K562 (cell line): ENCODE measurements around the gene CAPN14. TPM values are rescaled to one million over a fixed set of nuclear protein-coding genes. Genes with fewer than 3 reads are reported as not detected.

Experiments
- ATAC-seq: fragments of 200-7000 bp; cut with Tn5 transposase; 3 replicates; pipeline ENCODE4 v1.9.1; 2020; ENCODE audit warnings: moderate library complexity
- BruUV-seq: library from RNA; stranded (reverse); fragments of 400-500 nt; replicated peaks from 2 replicates; lab custom pipeline; 2021; lab: Mats Ljungman, UMichigan
- CTCF ChIA-PET: fragments of 300-600 bp; formaldehyde crosslinking; extraction: SDS; loops from one replicate; lab custom pipeline; 2021; ENCODE audit warnings: low intra/inter-chr PET ratio; lab: Yijun Ruan, JAX
- POLR2A ChIA-PET: fragments of 300-600, 350-650 bp; sonication (Branson Sonifier 250); formaldehyde crosslinking; extraction: SDS; loops from one replicate; lab custom pipeline; 2021; ENCODE audit warnings: antibody characterized with exemption, inconsistent platforms; lab: Yijun Ruan, JAX
- DNase-seq, 4 experiments: peaks; one replicate each; pipeline versions ENCODE4 v3.0.0 to v3.0.0-alpha.2; 2011 to 2018; ENCODE audit warnings: low spot score in 3 of 4, mixed read lengths in 3 of 4; ENCODE audit errors: extremely low read depth in 1 of 4
- FAIRE-seq: peaks from 2 replicates; lab custom pipeline; 2011; peaks lifted over from hg19 to GRCh38; lab: Jason Lieb, UNC
- H2AFZ ChIP-seq: 2 replicates; pipeline ENCODE4 v1.6.0; 2011; ENCODE audit warnings: low read depth, low read length, control low read depth, inconsistent platforms
- H3K27ac ChIP-seq: fragments of 200-600 bp; 3 replicates; pipeline ENCODE4 v1.8.0; 2011; ENCODE audit warnings: low read depth, mild to moderate bottlenecking, control low read depth, inconsistent platforms, low read length, moderate library complexity, mixed read lengths; ENCODE audit errors: extremely low read depth
- H3K27me3 ChIP-seq, 2 experiments: fragments of 300-600 bp in 1 of 2; 2 replicates in 1 of 2; 3 replicates in 1 of 2; pipeline versions ENCODE4 v1.6.0 to v1.8.0; 2011; ENCODE audit warnings: inconsistent platforms in 2 of 2, low read length in 2 of 2, mild to moderate bottlenecking in 1 of 2, mixed read lengths in 1 of 2, moderate library complexity in 1 of 2; ENCODE audit not compliant: control insufficient read depth in 2 of 2, insufficient read depth in 2 of 2
- H3K36me3 ChIP-seq: fragments of 300-600 bp; 3 replicates; pipeline ENCODE4 v1.8.0; 2011; ENCODE audit warnings: mild to moderate bottlenecking, low read length, inconsistent platforms; ENCODE audit not compliant: control insufficient read depth, insufficient read depth
- H3K4me1 ChIP-seq, 2 experiments: fragments of 200-600 bp in 1 of 2; replicated peaks in 1 of 2; 2 replicates in 1 of 2; 3 replicates in 1 of 2; pipeline versions ENCODE4 v1.5.1 to v1.8.0; 2011; ENCODE audit warnings: inconsistent platforms in 2 of 2, low read length in 2 of 2, mild to moderate bottlenecking in 1 of 2, mixed read lengths in 1 of 2, moderate library complexity in 1 of 2; ENCODE audit not compliant: control insufficient read depth in 2 of 2, insufficient read depth in 2 of 2
- H3K4me2 ChIP-seq: 2 replicates; pipeline ENCODE4 v1.6.1; 2011; ENCODE audit warnings: low read length, control low read depth, inconsistent platforms, mixed read lengths; ENCODE audit not compliant: insufficient read depth
- H3K4me3 ChIP-seq: fragments of 200-600 bp; sonication (generic), shearing (Covaris generic); 2 replicates; pipeline ENCODE4 v1.5.1; 2016; ENCODE audit warnings: control low read depth, inconsistent platforms
- H3K79me2 ChIP-seq: fragments of 200-600 bp; 3 replicates; pipeline ENCODE4 v1.8.0; 2011; ENCODE audit warnings: low read length, inconsistent platforms; ENCODE audit not compliant: control insufficient read depth, insufficient read depth
- H3K9ac ChIP-seq, 2 experiments: 2 replicates each; pipeline versions ENCODE4 v1.6.0 to v1.6.1; 2011; ENCODE audit warnings: low read depth in 2 of 2, low read length in 2 of 2, control low read depth in 1 of 2, inconsistent platforms in 1 of 2, mild to moderate bottlenecking in 1 of 2, mixed read lengths in 1 of 2; ENCODE audit not compliant: insufficient read depth in 1 of 2
- H3K9me1 ChIP-seq: one replicate; pipeline ENCODE4 v1.6.0; 2011; ENCODE audit warnings: inconsistent platforms, mild to moderate bottlenecking, low read length, moderate library complexity; ENCODE audit not compliant: control insufficient read depth, insufficient read depth
- H3K9me3 ChIP-seq: replicated peaks from 2 replicates; pipeline ENCODE4 v1.5.1; 2011; ENCODE audit warnings: low read depth, low read length, inconsistent platforms; ENCODE audit not compliant: control insufficient read depth, insufficient read depth
- H4K20me1 ChIP-seq: replicated peaks from 2 replicates; pipeline ENCODE4 v1.6.1; 2011; ENCODE audit warnings: low read length, inconsistent platforms, mixed read lengths; ENCODE audit not compliant: control insufficient read depth, insufficient read depth
- CSDE1 ChIP-seq, 2 experiments: fragments of 450-650 bp; IDR thresholded peaks; 2 replicates each; pipeline ENCODE4 v1.6.1; 2016; ENCODE audit warnings: mild to moderate bottlenecking in 1 of 2
- GATAD2B ChIP-seq: fragments of 450-650 bp; IDR thresholded peaks from 2 replicates; pipeline ENCODE4 v1.6.1; 2017; ENCODE audit warnings: mild to moderate bottlenecking, borderline replicate concordance
- GTF2F1 ChIP-seq: IDR thresholded peaks from 2 replicates; pipeline ENCODE4 v1.6.1; 2011; ENCODE audit warnings: low read depth, low read length, improper control_type of control experiment
- MTA3 ChIP-seq: fragments of 450-650 bp; formaldehyde crosslinking; IDR thresholded peaks from 2 replicates; pipeline ENCODE4 v1.6.1; 2017; ENCODE audit warnings: mild to moderate bottlenecking, borderline replicate concordance
- RBM15 ChIP-seq: fragments of 200-400 bp; formaldehyde crosslinking; IDR thresholded peaks from 2 replicates; pipeline ENCODE4 v1.6.1; 2018; ENCODE audit warnings: mild to moderate bottlenecking, low read length, moderate library complexity; ENCODE audit not compliant: insufficient read depth
- TRIM28 ChIP-seq: fragments of 450-650 bp; IDR thresholded peaks from 2 replicates; pipeline ENCODE4 v1.6.1; 2017
- WGBS: fragments of 100-300 bp; shearing (Covaris generic); methylation state at CpG from one replicate; pipeline ENCODE4 v1.1.6; 2016; ENCODE audit warnings: low coverage, mixed read lengths; ENCODE audit not compliant: insufficient coverage; ENCODE audit errors: missing lambda C conversion rate; 5-methylcytosine and 5-hydroxymethylcytosine counted together
- in situ Hi-C: fragments of 300-500 bp; cut with MboI; formaldehyde crosslinking; loops from 4 replicates; pipeline ENCODE4 v1.15.0; 2018; ENCODE audit warnings: inconsistent platforms, mixed read lengths
- intact Hi-C: fragments of 100-400 bp; cut with micrococcal nuclease; formaldehyde crosslinking; loops from 2 replicates; pipeline ENCODE4 v1.14.2; 2022
- polyA plus RNA-seq, 8 experiments: library from polyadenylated mRNA; depleted of rRNA in 4 of 8; stranded (reverse) in 5 of 8; unstranded in 3 of 8; fragments of >200 nt; fragmentation: Nextera tagmentation in 2 of 8; fragmentation: Illumina TruSeq in 1 of 8; extraction: Ambion mirVana in 2 of 8; extraction: Trizol in 1 of 8; gene quantifications; 2 replicates each; pipeline versions ENCODE4 v1.2.1 to v1.2.3, GENCODE V29; 2011 to 2014; ENCODE audit warnings: inconsistent platforms in 1 of 8, missing spikeins in 1 of 8
- total RNA-seq, 7 experiments: library from RNA; depleted of rRNA in 6 of 7; stranded (reverse); fragments of >200 nt in 6 of 7; fragmentation: Illumina TruSeq in 2 of 7; extraction: Trizol in 2 of 7; gene quantifications; 2 replicates each; pipeline versions ENCODE4 v1.2.1 to v1.2.3, GENCODE V29; 2011 to 2021; ENCODE audit warnings: low replicate concordance in 1 of 7
- TF ChIP-seq, protein P1 (sequence below): fragments of 450-650 bp; IDR thresholded peaks from 2 replicates; pipeline ENCODE4 v1.6.1; 2016; ENCODE audit warnings: missing biosample characterization, missing genetic modification characterization
- TF ChIP-seq, protein P2 (sequence below): fragments of 150-350 bp; conservative IDR thresholded peaks from 2 replicates; pipeline ENCODE4 v1.6.1; 2014; ENCODE audit warnings: low read length
- TF ChIP-seq, protein P3 (sequence below): fragments of 450-650 bp; IDR thresholded peaks from 2 replicates; pipeline ENCODE4 v1.6.1; 2016; ENCODE audit warnings: low read depth, mild to moderate bottlenecking, moderate library complexity

CAPN14 gene
- total and polyA plus RNA-seq, 9 of the 15 experiments (the other 6 are each of a cell fraction or from before 2014, with no cell fraction given): not detected

DNA sequence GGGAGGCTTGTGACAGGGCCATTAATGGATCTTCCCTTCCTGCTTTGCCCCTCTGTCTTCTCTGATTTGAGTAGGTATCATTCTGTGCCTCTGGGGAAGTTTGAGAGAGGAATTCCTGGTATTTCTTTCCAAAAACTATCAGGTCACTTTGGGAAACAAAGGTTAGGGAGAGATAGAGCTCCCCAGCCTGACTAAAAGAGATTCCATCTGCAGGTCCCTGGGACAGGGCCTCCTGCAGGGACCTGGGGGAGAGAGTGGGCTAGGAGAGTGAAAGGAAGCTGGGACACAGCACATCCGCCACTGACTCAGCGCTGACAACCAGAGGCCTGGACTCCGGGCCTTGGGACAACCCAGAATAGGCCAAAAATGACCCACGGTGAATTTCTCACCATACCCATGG is 85.4 kb downstream of the CAPN14 start (continued):
- TF ChIP-seq, protein P1, sequence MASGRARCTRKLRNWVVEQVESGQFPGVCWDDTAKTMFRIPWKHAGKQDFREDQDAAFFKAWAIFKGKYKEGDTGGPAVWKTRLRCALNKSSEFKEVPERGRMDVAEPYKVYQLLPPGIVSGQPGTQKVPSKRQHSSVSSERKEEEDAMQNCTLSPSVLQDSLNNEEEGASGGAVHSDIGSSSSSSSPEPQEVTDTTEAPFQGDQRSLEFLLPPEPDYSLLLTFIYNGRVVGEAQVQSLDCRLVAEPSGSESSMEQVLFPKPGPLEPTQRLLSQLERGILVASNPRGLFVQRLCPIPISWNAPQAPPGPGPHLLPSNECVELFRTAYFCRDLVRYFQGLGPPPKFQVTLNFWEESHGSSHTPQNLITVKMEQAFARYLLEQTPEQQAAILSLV: no peak
- TF ChIP-seq CSDE1 (IDR thresholded peaks at IDR 0.05) (no peak), GTF2F1 (no peak), TRIM28 (no peak)
- TF ChIP-seq, all 486 proteins: peak for 0

DNA sequence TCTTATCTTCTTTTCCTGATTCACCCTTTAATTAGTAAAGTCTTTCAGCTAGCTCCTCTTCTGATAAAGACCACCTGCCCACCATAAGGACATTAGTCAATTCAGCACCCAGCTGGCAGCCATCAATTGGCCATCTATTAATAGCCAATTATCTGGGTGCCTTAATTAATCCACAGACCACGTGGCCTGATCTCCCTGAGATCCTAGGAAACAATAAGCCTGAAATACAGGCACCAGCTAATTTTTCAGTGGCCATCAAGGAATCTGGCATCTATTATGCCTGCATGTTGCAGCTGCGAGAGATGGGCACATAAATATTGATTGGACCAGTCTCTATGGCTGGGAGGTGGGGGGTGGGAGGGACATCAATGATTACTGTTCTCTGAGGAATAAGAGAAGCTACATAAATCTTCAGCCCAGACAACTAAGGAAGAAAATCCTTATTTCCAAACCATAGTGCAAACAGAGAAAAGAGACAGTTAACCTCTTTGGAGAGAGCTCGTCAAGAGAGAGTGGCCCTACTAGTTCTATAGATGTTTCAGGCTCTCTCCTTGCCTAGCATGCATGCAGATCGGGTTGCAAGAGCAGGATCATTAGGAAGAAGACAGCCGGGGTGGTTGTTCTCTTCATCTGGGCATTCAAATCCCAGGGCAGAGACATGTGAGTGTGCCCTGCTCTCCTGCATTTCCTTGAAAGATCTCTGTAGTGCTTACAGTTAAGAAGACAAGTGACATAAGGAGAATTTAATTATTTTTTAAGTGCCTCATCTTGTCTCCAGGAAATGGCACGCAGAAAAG is 87.7 kb downstream of the CAPN14 start:
- H3K4me1 ChIP-seq: no peaks in the 10 kb centered on the region
- FAIRE-seq: no peak

More for the DNA sequence above, 87.7 kb downstream of the CAPN14 start:
- in situ Hi-C loops (no loop called here), intact Hi-C loops (no loop called here)
- Histone ChIP-seq H2AFZ (no peak overlapping the region), H4K20me1 (no peaks in the 10 kb centered on the region), H3K4me3 (no peak overlapping the region), H3K79me2 (no peaks in the 10 kb centered on the region), H3K36me3 (no peaks in the 10 kb centered on the region), H3K9ac (no peak overlapping the region), H3K9me3 (no peaks in the 10 kb centered on the region), H3K9me1 (no peaks in the 10 kb centered on the region), H3K4me2 (no peak overlapping the region), H3K27me3 (peaks cover 0 to 9% of the 10 kb centered on the region in 2 experiments; a peak in 1 of 5 replicates), H3K27ac (no peak overlapping the region)
- TF ChIP-seq RBM15 (no peak), MTA3 (no peak), GATAD2B (no peak)
- TF ChIP-seq, protein P2, sequence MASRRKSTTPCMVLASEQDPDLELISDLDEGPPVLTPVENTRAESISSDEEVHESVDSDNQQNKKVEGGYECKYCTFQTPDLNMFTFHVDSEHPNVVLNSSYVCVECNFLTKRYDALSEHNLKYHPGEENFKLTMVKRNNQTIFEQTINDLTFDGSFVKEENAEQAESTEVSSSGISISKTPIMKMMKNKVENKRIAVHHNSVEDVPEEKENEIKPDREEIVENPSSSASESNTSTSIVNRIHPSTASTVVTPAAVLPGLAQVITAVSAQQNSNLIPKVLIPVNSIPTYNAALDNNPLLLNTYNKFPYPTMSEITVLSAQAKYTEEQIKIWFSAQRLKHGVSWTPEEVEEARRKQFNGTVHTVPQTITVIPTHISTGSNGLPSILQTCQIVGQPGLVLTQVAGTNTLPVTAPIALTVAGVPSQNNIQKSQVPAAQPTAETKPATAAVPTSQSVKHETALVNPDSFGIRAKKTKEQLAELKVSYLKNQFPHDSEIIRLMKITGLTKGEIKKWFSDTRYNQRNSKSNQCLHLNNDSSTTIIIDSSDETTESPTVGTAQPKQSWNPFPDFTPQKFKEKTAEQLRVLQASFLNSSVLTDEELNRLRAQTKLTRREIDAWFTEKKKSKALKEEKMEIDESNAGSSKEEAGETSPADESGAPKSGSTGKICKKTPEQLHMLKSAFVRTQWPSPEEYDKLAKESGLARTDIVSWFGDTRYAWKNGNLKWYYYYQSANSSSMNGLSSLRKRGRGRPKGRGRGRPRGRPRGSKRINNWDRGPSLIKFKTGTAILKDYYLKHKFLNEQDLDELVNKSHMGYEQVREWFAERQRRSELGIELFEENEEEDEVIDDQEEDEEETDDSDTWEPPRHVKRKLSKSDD: no peak
- TF ChIP-seq, protein P3, sequence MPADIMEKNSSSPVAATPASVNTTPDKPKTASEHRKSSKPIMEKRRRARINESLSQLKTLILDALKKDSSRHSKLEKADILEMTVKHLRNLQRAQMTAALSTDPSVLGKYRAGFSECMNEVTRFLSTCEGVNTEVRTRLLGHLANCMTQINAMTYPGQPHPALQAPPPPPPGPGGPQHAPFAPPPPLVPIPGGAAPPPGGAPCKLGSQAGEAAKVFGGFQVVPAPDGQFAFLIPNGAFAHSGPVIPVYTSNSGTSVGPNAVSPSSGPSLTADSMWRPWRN: no peak
- POLR2A ChIA-PET: interaction anchor here (0.7 kb wide), 1 partner anchor 20 kb away, joined by 3 read pairs; no protein-coding TSS in a partner anchor
- ATAC-seq: no peak
- BruUV-seq: no TSS peak
- DNase-seq: no peak
- CTCF ChIA-PET: no interaction called here
- WGBS: 0% methylated on average over 5 of the region's 6 CpGs
